Activated CD4-positive, alpha-beta T cell treated with anti-CD3 and anti-CD28 coated beads, Interleukin-2, amount 10 ng/mL, durations not matched to agents 7 days and 5 days (primary cell): ENCODE results near the gene GOLGA2. TPM values are rescaled to one million over a fixed set of nuclear protein-coding genes. Genes with fewer than 3 reads are reported as not detected.
A peak's percentile ranks its signal among the peaks of the same experiment; 100 is the strongest.

Experiments used
- CTCF ChIA-PET: fragments of 350-600 bp; sonication (Branson Sonifier 250); formaldehyde crosslinking; loops from one replicate; lab custom pipeline; 2021; ENCODE audit warnings: antibody characterized with exemption; lab: Charles Lee
- POLR2A ChIA-PET: fragments of 350-600 bp; sonication (Branson Sonifier 250); formaldehyde crosslinking; loops from one replicate; lab custom pipeline; 2021; ENCODE audit warnings: antibody characterized with exemption; lab: Charles Lee
- DNase-seq: peaks from one replicate; pipeline ENCODE4 v3.0.0-alpha.2; 2020
- H3K27ac Mint-ChIP-seq: one replicate; pipeline ENCODE4 v1.8.0; 2021; ENCODE audit warnings: mild to moderate bottlenecking, moderate library complexity, mixed read lengths
- H3K27me3 Mint-ChIP-seq: one replicate; pipeline ENCODE4 v1.8.0; 2021; ENCODE audit warnings: mixed read lengths
- H3K36me3 Mint-ChIP-seq: one replicate; pipeline ENCODE4 v1.8.0; 2021; ENCODE audit warnings: low read depth, mixed read lengths
- H3K4me1 Mint-ChIP-seq: one replicate; pipeline ENCODE4 v1.8.0; 2021; ENCODE audit warnings: mixed read lengths
- H3K4me3 Mint-ChIP-seq: one replicate; pipeline ENCODE4 v1.8.0; 2021; ENCODE audit warnings: mild to moderate bottlenecking, moderate library complexity, mixed read lengths
- H3K9me3 Mint-ChIP-seq: one replicate; pipeline ENCODE4 v1.8.0; 2021; ENCODE audit warnings: mixed read lengths
- total RNA-seq, 2 experiments: library from RNA; stranded (reverse); gene quantifications; one replicate each; pipeline ENCODE4 v1.2.3, GENCODE V29; 2021

Gene GOLGA2
- total RNA-seq, 2 experiments from 2014 or later = 42.6 to 42.8 TPM

- ChIA-PET CTCF (interaction anchor here (0.8 to 1.3 kb wide), 2 partner anchors 10 to 126 kb away, joined by 3 read pairs; no protein-coding TSS in a partner anchor), POLR2A (no interaction called here)
- Mint-ChIP-seq H3K4me1 (peaks cover 10% of the 10 kb centered on the region), H3K4me3 (no peak overlapping the region), H3K27ac (no peak overlapping the region), H3K27me3 (peaks cover 14% of the 10 kb centered on the region), H3K36me3 (no peaks in the 10 kb centered on the region), H3K9me3 (no peaks in the 10 kb centered on the region)
- no peak for DNase-seq
Measured at GRCh38 chr9:128252317-128253139, 23.3 kb downstream of the GOLGA2 start.

GRCh38 chr9:128251732-128252100, 24.1 kb downstream of the GOLGA2 start:
- Mint-ChIP-seq H3K9me3 (no peaks in the 10 kb centered on the region), H3K27me3 (peaks cover 17% of the 10 kb centered on the region), H3K36me3 (no peaks in the 10 kb centered on the region), H3K4me3 (peak overlapping the region; percentile 70), H3K27ac (no peak overlapping the region), H3K4me1 (peaks cover 10% of the 10 kb centered on the region)
- ChIA-PET CTCF (no interaction called here), POLR2A (no interaction called here)
- DNase-seq = no peak

DNA sequence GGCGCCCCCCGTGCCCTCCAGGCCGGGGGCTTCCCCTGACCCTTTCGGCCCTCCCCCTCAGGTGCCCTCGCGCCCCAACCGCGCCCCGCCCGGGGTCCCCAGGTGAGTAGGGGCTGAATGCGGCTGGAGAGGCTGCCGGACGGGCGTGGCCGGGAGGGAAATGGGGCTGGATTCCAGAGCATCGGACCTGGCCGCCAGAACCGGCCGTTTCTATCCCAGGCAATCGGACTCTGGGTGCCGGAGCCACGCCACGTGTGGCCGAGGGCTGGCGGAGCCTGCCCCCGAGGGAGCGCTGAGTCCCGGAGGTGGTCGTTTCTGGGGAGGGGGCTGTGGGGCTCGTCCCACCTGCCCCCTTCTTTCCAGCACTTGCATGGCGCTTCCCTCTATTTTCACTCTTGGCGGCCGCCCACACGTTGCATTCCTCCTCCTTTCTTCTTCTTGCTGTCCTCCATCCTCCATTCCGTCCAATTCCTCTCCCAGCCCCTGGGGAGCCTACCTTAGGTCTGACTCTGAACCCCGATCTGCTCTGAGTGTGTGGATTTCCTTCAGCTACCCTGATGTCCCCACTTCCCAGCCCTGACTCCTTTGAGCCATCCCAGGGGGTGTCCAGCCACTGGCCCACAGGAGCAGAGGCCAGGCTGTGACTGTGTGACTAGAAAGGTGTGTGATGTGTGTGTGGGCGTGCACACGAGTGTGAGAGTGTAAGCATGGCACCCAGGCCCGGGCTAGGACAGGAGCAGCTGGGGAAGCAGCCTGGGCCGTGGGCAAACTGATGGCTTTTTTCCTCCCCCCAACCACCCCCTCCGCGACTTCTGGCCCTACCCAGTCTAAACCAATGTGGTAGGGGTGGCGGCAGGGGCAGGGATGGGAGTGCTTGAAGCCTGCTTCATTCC, 24.7 kb downstream of the GOLGA2 start:
- peak overlapping the region; percentile 70 for H3K4me3 Mint-ChIP-seq
- peaks cover 10% of the 10 kb centered on the region for H3K4me1 Mint-ChIP-seq
- H3K27me3 Mint-ChIP-seq = peaks cover 21% of the 10 kb centered on the region
- no peaks in the 10 kb centered on the region for H3K36me3 Mint-ChIP-seq
- ChIA-PET POLR2A (interaction anchor here (0.8 kb wide), 1 partner anchor 25 kb away, joined by 4 read pairs; the partner anchor contains the start of genes GOLGA2 and SWI5), CTCF (interaction anchor here (0.9 to 1.7 kb wide), 6 partner anchors 12 to 111 kb away, joined by 3 to 8 read pairs (median 4); partner anchors contain the start of gene CIZ1)
- H3K9me3 Mint-ChIP-seq = no peaks in the 10 kb centered on the region
- no peak for DNase-seq
- peak overlapping the region; percentile 21 for H3K27ac Mint-ChIP-seq

DNA sequence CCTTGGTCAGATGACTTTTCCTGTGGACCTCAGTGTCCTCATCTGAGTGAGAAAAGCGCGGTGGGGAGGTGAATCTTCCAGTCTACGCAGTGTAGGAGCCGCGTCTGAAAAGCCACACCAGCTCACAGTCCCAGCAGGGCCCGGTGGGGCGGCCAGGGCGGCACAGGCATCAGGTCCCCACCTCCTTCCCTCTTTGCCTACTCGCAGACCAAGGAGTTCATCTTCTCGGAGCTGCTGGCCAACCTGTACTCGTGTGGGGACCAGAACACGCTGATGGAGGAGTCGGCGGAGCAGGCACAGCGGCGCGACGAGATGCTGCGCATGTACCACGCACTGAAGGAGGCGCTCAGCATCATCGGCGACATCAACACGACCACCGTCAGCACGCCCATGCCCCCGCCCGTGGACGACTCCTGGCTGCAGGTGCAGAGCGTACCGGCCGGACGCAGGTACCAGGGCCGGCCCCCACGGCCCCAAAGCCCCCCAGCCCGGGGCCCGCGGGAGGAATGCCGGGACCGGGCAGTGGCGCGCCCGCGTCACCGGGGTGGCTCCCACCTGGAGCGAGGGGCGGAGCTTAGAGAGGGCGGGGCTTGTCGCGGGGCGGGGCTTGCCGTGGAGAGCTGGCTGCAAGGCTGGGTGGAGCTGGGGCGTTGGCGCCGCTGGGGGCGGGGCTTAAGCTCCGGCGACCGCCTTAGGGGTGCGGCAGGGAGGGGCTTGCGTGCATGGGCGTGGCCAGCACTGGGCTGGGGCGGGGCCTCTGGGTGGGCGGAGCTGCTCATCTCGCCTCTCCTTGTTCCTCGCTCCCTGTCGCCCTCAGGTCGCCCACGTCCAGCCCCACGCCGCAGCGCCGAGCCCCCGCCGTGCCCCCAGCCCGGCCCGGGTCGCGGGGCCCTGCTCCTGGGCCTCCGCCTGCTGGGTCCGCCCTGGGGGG, 25.6 kb downstream of the GOLGA2 start:
- Mint-ChIP-seq H3K4me3 (peak overlapping the region; percentile 76), H3K4me1 (peaks cover 10% of the 10 kb centered on the region), H3K27ac (peak overlapping the region; percentile 47), H3K27me3 (peaks cover 26% of the 10 kb centered on the region), H3K9me3 (no peaks in the 10 kb centered on the region), H3K36me3 (no peaks in the 10 kb centered on the region)
- POLR2A ChIA-PET = interaction anchor here (0.6 to 0.8 kb wide), 2 partner anchors 23 to 26 kb away, joined by 4 read pairs; partner anchors contain the start of genes GOLGA2 and SWI5
- peak; percentile 95 for DNase-seq
- CTCF ChIA-PET = interaction anchor here (0.6 to 1.7 kb wide), 7 partner anchors 12 to 343 kb away, joined by 3 to 8 read pairs (median 3); partner anchors contain the start of gene CIZ1

GRCh38 chr9:128249558-128249907, 26.3 kb downstream of the GOLGA2 start:
- Mint-ChIP-seq H3K27ac (no peak overlapping the region), H3K36me3 (no peaks in the 10 kb centered on the region), H3K9me3 (no peaks in the 10 kb centered on the region), H3K4me3 (peak overlapping the region; percentile 76), H3K27me3 (peaks cover 26% of the 10 kb centered on the region), H3K4me1 (peaks cover 10% of the 10 kb centered on the region)
- no peak for DNase-seq
- CTCF ChIA-PET = interaction anchor here (0.6 to 1.3 kb wide), 2 partner anchors 15 to 342 kb away, joined by 3 to 4 read pairs; no protein-coding TSS in a partner anchor
- POLR2A ChIA-PET = interaction anchor here (0.6 kb wide), 2 partner anchors 24 to 258 kb away, joined by 3 to 4 read pairs; no protein-coding TSS in a partner anchor

GRCh38 chr9:128247226-128247803, 28.5 kb downstream of the GOLGA2 start:
- POLR2A ChIA-PET = no interaction called here
- CTCF ChIA-PET = interaction anchor here (1.9 kb wide), 1 partner anchor 25 kb away, joined by 7 read pairs; no protein-coding TSS in a partner anchor
- H3K27ac Mint-ChIP-seq = no peak overlapping the region
- peaks cover 34% of the 10 kb centered on the region for H3K27me3 Mint-ChIP-seq
- H3K36me3 Mint-ChIP-seq = no peaks in the 10 kb centered on the region
- H3K4me1 Mint-ChIP-seq = peaks cover 14% of the 10 kb centered on the region
- no peak overlapping the region for H3K4me3 Mint-ChIP-seq
- DNase-seq = no peak
- no peaks in the 10 kb centered on the region for H3K9me3 Mint-ChIP-seq

GRCh38 chr9:128246471-128246870, 29.3 kb downstream of the GOLGA2 start:
- ChIA-PET POLR2A (no interaction called here), CTCF (interaction anchor here (1.0 to 1.9 kb wide), 2 partner anchors 9 to 24 kb away, joined by 4 to 7 read pairs; no protein-coding TSS in a partner anchor)
- no peak for DNase-seq
- Mint-ChIP-seq H3K27ac (no peak overlapping the region), H3K9me3 (no peaks in the 10 kb centered on the region), H3K36me3 (no peaks in the 10 kb centered on the region), H3K4me3 (no peak overlapping the region), H3K27me3 (peaks cover 27% of the 10 kb centered on the region), H3K4me1 (peaks cover 14% of the 10 kb centered on the region)

DNA sequence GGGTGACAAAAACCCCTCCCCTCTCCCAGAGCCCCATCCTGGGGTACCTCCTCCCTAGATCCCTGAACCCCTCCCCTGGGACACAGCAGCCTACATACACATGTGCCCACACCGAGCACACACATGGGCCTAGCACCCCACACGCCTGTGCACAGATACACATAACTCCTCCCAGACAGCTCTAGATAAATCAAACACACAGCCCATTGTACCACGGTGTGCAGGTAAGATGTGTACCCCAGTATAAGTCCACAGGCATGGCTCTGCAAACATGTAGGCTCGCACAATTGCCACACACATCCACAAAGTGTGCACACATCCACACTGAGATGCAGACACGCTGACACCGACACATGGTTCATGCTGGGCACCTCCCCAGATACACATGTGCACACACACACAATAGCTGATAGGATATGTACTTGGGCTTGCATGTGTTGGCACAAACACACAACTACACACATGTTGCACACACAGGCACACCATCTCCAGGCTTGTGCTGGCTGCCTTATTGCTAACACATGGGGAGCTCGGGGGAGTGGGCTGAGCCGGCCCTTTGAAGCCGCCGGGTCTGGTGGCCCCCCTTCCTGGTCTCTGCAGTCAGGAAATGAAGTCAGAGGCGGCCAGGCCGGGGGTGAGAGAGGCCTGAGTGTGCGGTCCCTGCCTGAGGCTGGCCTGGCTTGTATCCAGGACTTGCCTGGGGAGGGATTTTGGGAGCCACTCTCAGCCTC, 30.2 kb downstream of the GOLGA2 start:
- ChIA-PET POLR2A (no interaction called here), CTCF (interaction anchor here (0.6 to 1.9 kb wide), 3 partner anchors 9 to 472 kb away, joined by 3 to 7 read pairs (median 4); no protein-coding TSS in a partner anchor)
- H3K9me3 Mint-ChIP-seq = no peaks in the 10 kb centered on the region

DNA sequence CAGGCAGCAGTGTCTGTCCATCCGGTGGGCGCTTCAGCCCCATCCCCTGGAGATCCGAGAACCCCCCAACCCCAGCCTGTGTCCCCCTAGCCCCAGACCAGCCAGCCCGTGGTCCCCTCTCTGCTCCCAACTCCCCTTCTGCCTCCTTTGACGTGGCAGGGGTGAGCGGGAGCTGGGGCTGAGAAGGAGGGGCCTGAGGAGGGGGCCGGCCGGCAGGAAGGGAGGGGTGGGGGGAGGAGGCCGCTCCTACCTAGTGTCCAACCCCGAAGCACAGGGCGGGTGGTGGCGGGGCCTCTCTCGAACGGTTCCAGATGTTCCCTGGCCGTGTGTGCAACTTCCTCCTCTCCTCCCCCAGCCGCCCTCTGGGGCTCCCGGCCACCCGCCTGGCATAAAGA, 31.0 kb downstream of the GOLGA2 start:
- no peaks in the 10 kb centered on the region for H3K36me3 Mint-ChIP-seq
- no peak overlapping the region for H3K4me3 Mint-ChIP-seq
- CTCF ChIA-PET = no interaction called here
- no peak overlapping the region for H3K27ac Mint-ChIP-seq
- POLR2A ChIA-PET = no interaction called here
- H3K9me3 Mint-ChIP-seq = no peaks in the 10 kb centered on the region
- peaks cover 23% of the 10 kb centered on the region for H3K27me3 Mint-ChIP-seq
- no peak for DNase-seq
- peaks cover 8% of the 10 kb centered on the region for H3K4me1 Mint-ChIP-seq

More for the DNA sequence above, 30.2 kb downstream of the GOLGA2 start:
- no peak for DNase-seq
- H3K27ac Mint-ChIP-seq = no peak overlapping the region
- no peak overlapping the region for H3K4me3 Mint-ChIP-seq
- H3K27me3 Mint-ChIP-seq = peaks cover 23% of the 10 kb centered on the region
- peaks cover 10% of the 10 kb centered on the region for H3K4me1 Mint-ChIP-seq
- H3K36me3 Mint-ChIP-seq = no peaks in the 10 kb centered on the region

DNA sequence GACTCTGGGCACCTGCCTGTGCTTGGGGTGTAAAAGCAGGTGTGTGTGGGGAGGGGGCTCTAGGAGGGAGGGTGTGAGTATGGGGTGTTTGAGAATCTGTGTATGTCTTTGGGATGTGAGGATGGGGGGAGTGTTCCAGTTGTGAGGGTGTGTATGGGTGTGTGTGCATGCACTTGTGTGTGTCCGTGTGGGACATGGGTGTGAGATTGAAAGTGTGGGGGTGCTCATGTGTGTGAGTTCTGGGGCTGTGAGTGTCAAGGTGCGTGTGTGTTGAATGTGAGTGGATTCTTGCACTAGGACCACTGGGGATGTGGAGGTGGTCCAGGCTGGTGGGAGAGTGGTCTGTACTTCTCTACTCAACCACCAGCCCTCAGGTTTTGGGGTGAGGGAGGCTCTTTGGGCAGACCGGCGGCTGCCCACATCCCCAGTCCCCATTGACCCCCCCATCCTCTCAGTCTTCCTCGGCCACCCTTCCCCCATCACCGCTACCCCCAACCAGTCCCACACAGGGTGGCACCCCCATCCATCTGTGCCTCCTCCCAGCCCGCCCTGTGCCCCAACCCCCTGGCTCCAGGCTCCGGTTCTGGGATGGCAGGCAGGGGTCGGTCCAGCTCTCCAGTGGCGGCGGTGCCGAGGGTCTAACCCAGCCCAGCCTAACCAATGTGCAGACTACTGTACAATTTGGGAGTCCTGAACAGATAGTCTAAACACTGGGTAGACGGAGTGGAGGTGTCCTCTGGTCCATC, 31.5 kb downstream of the GOLGA2 start:
- ChIA-PET CTCF (no interaction called here), POLR2A (no interaction called here)
- H3K27ac Mint-ChIP-seq = no peak overlapping the region
- DNase-seq = no peak
- no peaks in the 10 kb centered on the region for H3K9me3 Mint-ChIP-seq
- no peaks in the 10 kb centered on the region for H3K36me3 Mint-ChIP-seq
- H3K27me3 Mint-ChIP-seq = peaks cover 20% of the 10 kb centered on the region
- peaks cover 4% of the 10 kb centered on the region for H3K4me1 Mint-ChIP-seq
- H3K4me3 Mint-ChIP-seq = no peak overlapping the region
